ENCODE data around the gene KPNA4. TPM values are rescaled to one million over a fixed set of nuclear protein-coding genes. Genes with fewer than 3 reads are reported as not detected.
"Not testable (repeated sequence)": the region's sequence is repeated elsewhere in the genome, so short reads cannot be mapped to it uniquely, and the experiment has no call there.

Gene KPNA4
- total RNA-seq, 1 donor from 2014 or later = 60.5 TPM

- Mint-ChIP-seq H3K27ac (no peak overlapping the region), H3K4me3 (no peak overlapping the region), H3K9me3 (peaks cover 6% of the 10 kb centered on the region), H3K27me3 (no peaks in the 10 kb centered on the region), H3K36me3 (peaks cover 7% of the 10 kb centered on the region), H3K4me1 (ENCODE audit: unreplicated experiment) (no peaks in the 10 kb centered on the region)
- no peak for DNase-seq (ENCODE audit: extremely low spot score, unreplicated experiment)
- no peak for TF ChIP-seq CTCF (conservative IDR thresholded peaks at IDR 0.05)
Observed at GRCh38 chr3:160577093-160577492, 11.7 kb upstream of the KPNA4 start.

GRCh38 chr3:160576621-160577020 is 11.2 kb upstream of the KPNA4 start:
- Mint-ChIP-seq H3K36me3 (peaks cover 7% of the 10 kb centered on the region), H3K27me3 (no peaks in the 10 kb centered on the region), H3K27ac (no peak overlapping the region), H3K4me1 (ENCODE audit: unreplicated experiment) (no peaks in the 10 kb centered on the region), H3K9me3 (peaks cover 3% of the 10 kb centered on the region), H3K4me3 (no peak overlapping the region)
- no peak for DNase-seq (ENCODE audit: extremely low spot score, unreplicated experiment)
- TF ChIP-seq CTCF (conservative IDR thresholded peaks at IDR 0.05) = no peak

- H3K36me3 Mint-ChIP-seq = peaks cover 7% of the 10 kb centered on the region
- H3K9me3 Mint-ChIP-seq = no peaks in the 10 kb centered on the region
- TF ChIP-seq CTCF (conservative IDR thresholded peaks at IDR 0.05) = no peak
- H3K27ac Mint-ChIP-seq = no peak overlapping the region
- H3K4me3 Mint-ChIP-seq = no peak overlapping the region
- no peaks in the 10 kb centered on the region for H3K27me3 Mint-ChIP-seq
- no peaks in the 10 kb centered on the region for H3K4me1 Mint-ChIP-seq (ENCODE audit: unreplicated experiment)
- DNase-seq (ENCODE audit: extremely low spot score, unreplicated experiment) = no peak
Observed at GRCh38 chr3:160575589-160575988, 10.2 kb upstream of the KPNA4 start.

DNA sequence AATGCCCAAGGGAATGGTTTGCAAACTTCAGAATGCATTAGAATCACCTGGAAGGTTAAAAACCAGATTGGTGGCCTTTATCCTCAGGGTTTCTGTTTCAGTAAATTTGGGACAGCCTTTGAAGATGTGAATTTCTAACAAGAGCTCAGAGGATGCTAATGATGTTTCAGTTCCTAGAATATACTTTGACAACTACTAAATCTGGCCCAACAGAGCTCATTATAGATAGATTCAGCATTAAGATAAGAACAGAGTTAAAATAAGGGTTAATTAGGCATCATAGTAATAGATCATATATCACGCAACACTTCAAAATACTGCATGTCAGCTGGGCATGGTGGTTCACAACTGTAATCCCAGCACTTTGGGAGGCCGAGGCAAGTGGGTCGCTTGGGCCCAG is 9.3 kb upstream of the KPNA4 start:
- TF ChIP-seq CTCF (conservative IDR thresholded peaks at IDR 0.05) = no peak
- Mint-ChIP-seq H3K27me3 (no peaks in the 10 kb centered on the region), H3K4me1 (ENCODE audit: unreplicated experiment) (no peaks in the 10 kb centered on the region), H3K4me3 (no peak overlapping the region), H3K27ac (no peak overlapping the region), H3K36me3 (peaks cover 7% of the 10 kb centered on the region), H3K9me3 (no peaks in the 10 kb centered on the region)
- DNase-seq (ENCODE audit: extremely low spot score, unreplicated experiment) = no peak

GRCh38 chr3:160573955-160574525 is 8.7 kb upstream of the KPNA4 start:
- H3K9me3 Mint-ChIP-seq; DNase-seq (ENCODE audit: extremely low spot score, unreplicated experiment); H3K27me3 Mint-ChIP-seq; H3K27ac Mint-ChIP-seq; H3K4me3 Mint-ChIP-seq; H3K36me3 Mint-ChIP-seq; H3K4me1 Mint-ChIP-seq (ENCODE audit: unreplicated experiment): not testable (repeated sequence)

GRCh38 chr3:160569894-160570652 is 4.7 kb upstream of the KPNA4 start:
- Mint-ChIP-seq H3K9me3 (no peaks in the 10 kb centered on the region), H3K4me3 (no peak overlapping the region), H3K4me1 (ENCODE audit: unreplicated experiment) (peaks cover 16% of the 10 kb centered on the region), H3K27me3 (no peaks in the 10 kb centered on the region), H3K36me3 (peaks cover 7% of the 10 kb centered on the region), H3K27ac (no peak overlapping the region)
- no peak for TF ChIP-seq CTCF (conservative IDR thresholded peaks at IDR 0.05)
- DNase-seq (ENCODE audit: extremely low spot score, unreplicated experiment) = no peak
